Small intestine (tissue), 7 donors: Measurements from ENCODE around the gene PLET1. TPM values are rescaled to one million over a fixed set of nuclear protein-coding genes. Genes with fewer than 3 reads are reported as not detected.

Experiments used
- DNase-seq, 2 donors: peaks; one replicate each; pipeline versions ENCODE4 v3.0.0 to v3.0.0-alpha.2; 2013
- FAIRE-seq: peaks from 2 replicates; lab custom pipeline; 2012; peaks lifted over from hg19 to GRCh38; lab: Jason Lieb, UNC
- H3K27ac ChIP-seq, 3 donors: one replicate each; pipeline ENCODE4 v1.5.1; 2013; ENCODE audit warnings: low read length in 2 of 3, mild to moderate bottlenecking in 2 of 3, control low read depth in 1 of 3, inconsistent platforms in 1 of 3, low read depth in 1 of 3, moderate library complexity in 1 of 3
- H3K27me3 ChIP-seq, 3 donors: one replicate each; pipeline ENCODE4 v1.6.1; 2013; ENCODE audit warnings: low read length in 3 of 3, inconsistent platforms in 1 of 3; ENCODE audit not compliant: control insufficient read depth in 3 of 3, insufficient read depth in 3 of 3
- H3K36me3 ChIP-seq, 3 donors: one replicate each; pipeline ENCODE4 v1.6.1; 2013; ENCODE audit warnings: low read length in 3 of 3, inconsistent platforms in 1 of 3, low read depth in 1 of 3, mild to moderate bottlenecking in 1 of 3, moderate library complexity in 1 of 3; ENCODE audit not compliant: control insufficient read depth in 3 of 3, insufficient read depth in 2 of 3
- H3K4me1 ChIP-seq, 3 donors: one replicate each; pipeline ENCODE4 v1.6.1; 2013; ENCODE audit warnings: low read length in 2 of 3, inconsistent platforms in 1 of 3, low read depth in 1 of 3, mild to moderate bottlenecking in 1 of 3, moderate library complexity in 1 of 3; ENCODE audit not compliant: control insufficient read depth in 3 of 3, insufficient read depth in 2 of 3
- H3K4me3 ChIP-seq, 3 donors: one replicate each; pipeline ENCODE4 v1.5.1; 2013; ENCODE audit warnings: low read length in 3 of 3, control low read depth in 1 of 3, inconsistent platforms in 1 of 3, low read depth in 1 of 3, mild to moderate bottlenecking in 1 of 3, moderate library complexity in 1 of 3
- H3K9me3 ChIP-seq, 2 donors: one replicate each; pipeline ENCODE4 v1.6.1; 2013; ENCODE audit warnings: low read depth in 1 of 2, low read length in 1 of 2; ENCODE audit not compliant: control insufficient read depth in 2 of 2, insufficient read depth in 1 of 2
- WGBS, 3 donors: extraction: QIAGEN DNeasy Blood & Tissue Kit; methylation state at CpG; one replicate each; pipeline ENCODE4 v1.1.7; 2013; 5-methylcytosine and 5-hydroxymethylcytosine counted together
- polyA plus RNA-seq, 4 donors: library from polyadenylated mRNA; stranded (reverse) in 3 of 4; unstranded in 1 of 4; fragments of 200-250 nt in 3 of 4; fragments of 120-200 nt in 1 of 4; gene quantifications; one replicate each; pipeline versions ENCODE4 v1.2.1 to v1.2.3, GENCODE V29; 2013
- donor health status: healthy with polysubstance abuse.
- donor health status: control.
- donor health status: control.
- donor health status: Bipolar disorder and iron deficiency.
- donor health status: healthy.

Gene PLET1
- polyA plus RNA-seq, 4 donors: 0.06 TPM; not detected in 3

- Histone ChIP-seq H3K27ac (no peak overlapping the region), H3K36me3 (peaks cover 0 to 13% (median 3%) of the 10 kb centered on the region in 3 donors), H3K9me3 (no peaks in the 10 kb centered on the region), H3K4me1 (peaks cover 4 to 9% (median 6%) of the 10 kb centered on the region in 3 donors), H3K4me3 (no peak overlapping the region), H3K27me3 (no peaks in the 10 kb centered on the region)
- DNase-seq: no peak
- WGBS, 3 donors: 95 to 99% (median 95%) methylated on average over 2 of the region's 2 CpGs
- no peak for FAIRE-seq
Measured at GRCh38 chr11:112228706-112229105, 32.0 kb downstream of the PLET1 start.

GRCh38 chr11:112227471-112227870, 33.2 kb downstream of the PLET1 start:
- FAIRE-seq (no peak), DNase-seq (no peak)
- Histone ChIP-seq H3K36me3 (peaks cover 0 to 13% (median 3%) of the 10 kb centered on the region in 3 donors), H3K4me3 (peak overlapping the region in 2 of 3 donors; percentile 79 to 88), H3K9me3 (no peaks in the 10 kb centered on the region), H3K27ac (peak overlapping the region in 1 of 3 donors; percentile 11), H3K27me3 (no peaks in the 10 kb centered on the region), H3K4me1 (peaks cover 4 to 9% (median 6%) of the 10 kb centered on the region in 3 donors)
- 69 to 95% (median 93%) methylated on average over 4 of the region's 4 CpGs for WGBS, 3 donors

- WGBS, 3 donors: 10 to 16% (median 11%) methylated on average over 16 of the region's 16 CpGs
Measured at GRCh38 chr11:112226831-112227401, 33.7 kb downstream of the PLET1 start.

DNA sequence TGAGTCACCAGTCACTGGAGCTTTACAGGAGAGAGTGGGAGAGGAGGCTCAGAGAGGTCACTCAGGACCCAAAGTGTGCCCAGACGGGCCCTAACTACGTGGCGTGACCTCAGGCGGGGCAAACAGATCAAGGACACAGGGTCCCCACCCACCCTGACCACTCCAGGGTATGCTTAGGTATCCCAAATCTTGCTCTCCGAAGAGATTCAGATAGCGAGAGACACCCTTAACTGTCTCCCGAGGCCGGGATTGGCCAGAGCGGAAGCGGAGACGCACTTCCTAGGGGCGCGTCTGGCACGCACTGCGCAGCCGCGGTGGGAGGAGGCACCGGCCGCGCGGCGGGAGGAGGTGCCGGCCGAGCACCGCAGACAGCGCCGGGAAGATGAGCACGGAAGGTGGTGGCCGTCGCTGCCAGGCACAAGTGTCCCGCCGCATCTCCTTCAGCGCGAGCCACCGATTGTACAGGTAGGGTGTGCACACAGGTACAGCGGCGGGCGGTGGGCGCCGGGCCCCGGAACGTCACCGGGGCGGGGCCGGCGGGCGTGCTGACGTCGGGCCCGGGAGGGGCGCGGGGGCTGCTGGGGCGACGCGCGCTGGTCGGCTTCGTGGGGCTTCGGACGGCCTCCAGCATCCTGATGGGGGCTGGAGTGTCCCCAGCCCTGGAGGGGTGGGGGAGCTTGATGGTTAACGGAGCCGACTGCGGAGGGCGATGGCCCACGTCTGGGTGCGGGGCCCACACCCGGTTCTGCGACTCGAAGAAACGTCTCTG, 34.4 kb downstream of the PLET1 start, which contains the start of gene PTS:
Gene PTS, plus strand, starts transcription at position 367 of the 769 bp plus-strand sequence. Its CDS starts 16 bp downstream, at position 383.
- Histone ChIP-seq H3K36me3 (peaks cover 0 to 11% (median 3%) of the 10 kb centered on the region in 3 donors), H3K27me3 (no peaks in the 10 kb centered on the region), H3K9me3 (no peaks in the 10 kb centered on the region), H3K27ac (peak within 1 kb of the TSS; percentile 93 to 100 (median 95)), H3K4me3 (peak within 1 kb of the TSS; percentile 69 to 88 (median 79)), H3K4me1 (peaks cover 4 to 9% (median 6%) of the 10 kb centered on the region in 3 donors)
- 0 to 1% (median 0%) methylated on average over 41 to 70 of the region's 70 CpGs for WGBS, 3 donors
- peak; percentile 93 to 95 for DNase-seq
- no peak for FAIRE-seq

More at GRCh38 chr11:112226831-112227401, 33.7 kb downstream of the PLET1 start:
- H3K9me3 ChIP-seq: no peaks in the 10 kb centered on the region
- no peaks in the 10 kb centered on the region for H3K27me3 ChIP-seq
- no peak for FAIRE-seq
- H3K36me3 ChIP-seq: peaks cover 0 to 13% (median 3%) of the 10 kb centered on the region in 3 donors
- H3K4me3 ChIP-seq: peak overlapping the region; percentile 69 to 88 (median 79)
- peaks cover 4 to 9% (median 6%) of the 10 kb centered on the region in 3 donors for H3K4me1 ChIP-seq
- DNase-seq: no peak
- H3K27ac ChIP-seq: peak overlapping the region; percentile 93 to 100 (median 95)

GRCh38 chr11:112225753-112226061, 35.0 kb downstream of the PLET1 start:
- 15 to 34% (median 17%) methylated on average over 7 to 8 of the region's 8 CpGs for WGBS, 3 donors
- no peaks in the 10 kb centered on the region for H3K27me3 ChIP-seq

GRCh38 chr11:112223754-112224532, 36.7 kb downstream of the PLET1 start:
- H3K9me3 ChIP-seq: no peaks in the 10 kb centered on the region
- peaks cover 4 to 9% (median 6%) of the 10 kb centered on the region in 3 donors for H3K4me1 ChIP-seq
- DNase-seq (no peak), FAIRE-seq (no peak)
- 86 to 89% (median 87%) methylated on average over 5 of the region's 5 CpGs for WGBS, 3 donors
- no peak overlapping the region for H3K27ac ChIP-seq
- no peak overlapping the region for H3K4me3 ChIP-seq
- H3K27me3 ChIP-seq: no peaks in the 10 kb centered on the region
- H3K36me3 ChIP-seq: peaks cover 0 to 1% (median 0%) of the 10 kb centered on the region in 3 donors

More at GRCh38 chr11:112225753-112226061, 35.0 kb downstream of the PLET1 start:
- Histone ChIP-seq H3K4me1 (peaks cover 4 to 9% (median 6%) of the 10 kb centered on the region in 3 donors), H3K4me3 (peak overlapping the region; percentile 69 to 88 (median 79)), H3K9me3 (no peaks in the 10 kb centered on the region), H3K36me3 (peaks cover 0 to 10% (median 3%) of the 10 kb centered on the region in 3 donors), H3K27ac (peak overlapping the region; percentile 93 to 100 (median 95))
- FAIRE-seq (no peak), DNase-seq (peak in 1 of 2 donors; percentile 92)

DNA sequence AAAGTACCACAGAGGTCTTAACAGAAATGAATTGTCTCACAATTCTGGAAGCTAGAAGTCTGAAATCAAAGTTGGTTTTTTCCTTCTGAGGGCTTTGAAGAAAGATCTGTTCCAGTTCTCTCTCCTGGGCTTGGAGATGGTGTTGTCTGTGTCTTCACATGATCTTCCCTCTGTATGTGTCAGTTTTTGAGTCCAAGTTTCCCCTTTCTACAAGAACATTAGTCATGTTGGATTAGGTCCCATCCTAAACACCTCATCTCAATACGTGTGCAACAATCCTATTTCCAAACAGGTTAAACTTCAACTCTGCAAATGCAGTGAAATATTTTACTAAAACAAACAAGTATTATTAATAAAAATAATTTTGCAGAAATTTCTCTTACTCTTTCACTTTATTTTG, 37.5 kb downstream of the PLET1 start:
- H3K9me3 ChIP-seq: no peaks in the 10 kb centered on the region
- no peak overlapping the region for H3K27ac ChIP-seq
- H3K4me1 ChIP-seq: peaks cover 4 to 9% (median 6%) of the 10 kb centered on the region in 3 donors
- DNase-seq (no peak), FAIRE-seq (no peak)
- WGBS, 3 donors: 23 to 51% (median 41%) methylated on average over 1 of the region's 1 CpG
- no peaks in the 10 kb centered on the region for H3K36me3 ChIP-seq
- no peak overlapping the region for H3K4me3 ChIP-seq
- no peaks in the 10 kb centered on the region for H3K27me3 ChIP-seq

GRCh38 chr11:112222303-112222702, 38.4 kb downstream of the PLET1 start:
- Histone ChIP-seq H3K9me3 (no peaks in the 10 kb centered on the region), H3K27ac (no peak overlapping the region), H3K36me3 (no peaks in the 10 kb centered on the region), H3K27me3 (no peaks in the 10 kb centered on the region), H3K4me1 (peaks cover under 1 to 4% (median 3%) of the 10 kb centered on the region in 3 donors), H3K4me3 (no peak overlapping the region)
- WGBS, 3 donors: 66 to 93% (median 88%) methylated on average over 4 of the region's 4 CpGs
- no peak for FAIRE-seq
- no peak for DNase-seq
